IMR-90 (cell line): ENCODE results near the gene CLOCK. TPM values are rescaled to one million over a fixed set of nuclear protein-coding genes. Genes with fewer than 3 reads are reported as not detected.

Source experiments
- ATAC-seq: fragments of 200-7000 bp; cut with Tn5 transposase; 2 replicates; pipeline ENCODE4 v1.9.1; 2020; ENCODE audit warnings: low read depth, mild to moderate bottlenecking, moderate library complexity
- Bru-seq: library from RNA; stranded (reverse); fragments of 400-500 nt; gene quantifications from one replicate; lab custom pipeline; 2021; lab: Mats Ljungman, UMichigan
- BruChase-seq, 2 experiments: library from RNA; stranded (reverse); fragments of 400-500 nt; gene quantifications; one replicate each; lab custom pipeline; 2021; lab: Mats Ljungman, UMichigan
- BruUV-seq: library from RNA; stranded (reverse); fragments of 400-500 nt; replicated peaks from 2 replicates; lab custom pipeline; 2021; lab: Mats Ljungman, UMichigan
- CTCF ChIA-PET: fragments of 300-600 bp; formaldehyde crosslinking; extraction: SDS; loops from one replicate; lab custom pipeline; 2021; ENCODE audit warnings: antibody characterized with exemption; lab: Yijun Ruan, JAX
- POLR2A ChIA-PET: fragments of 300-600 bp; sonication (Branson Sonifier 250); formaldehyde crosslinking; loops from one replicate; lab custom pipeline; 2022; ENCODE audit warnings: antibody characterized with exemption; ENCODE audit not compliant: unreplicated experiment; lab: Charles Lee
- DNase-seq: peaks from one replicate; pipeline ENCODE4 v3.0.0; 2013
- H2AFZ ChIP-seq: replicated peaks from 2 replicates; pipeline ENCODE3; 2013; ENCODE audit warnings: low read length, mild to moderate bottlenecking; ENCODE audit not compliant: poor library complexity
- H2AK5ac ChIP-seq: 2 replicates; pipeline ENCODE4 v1.6.1; 2013; ENCODE audit warnings: low read depth, low read length, inconsistent platforms
- H2AK9ac ChIP-seq: replicated peaks from 2 replicates; pipeline ENCODE3; 2013; ENCODE audit warnings: mild to moderate bottlenecking, low read depth, low read length, moderate library complexity; ENCODE audit not compliant: poor library complexity
- H2BK120ac ChIP-seq: 2 replicates; pipeline ENCODE4 v1.6.1; 2013; ENCODE audit warnings: low read depth, low read length, inconsistent platforms
- H2BK15ac ChIP-seq: 3 replicates; pipeline ENCODE4 v1.6.1; 2013; ENCODE audit warnings: low read depth, low read length, inconsistent platforms
- H2BK20ac ChIP-seq: 2 replicates; pipeline ENCODE4 v1.6.1; 2013; ENCODE audit warnings: low read depth, mild to moderate bottlenecking, inconsistent platforms, low read length, moderate library complexity
- H2BK5ac ChIP-seq: 2 replicates; pipeline ENCODE4 v1.6.1; 2013; ENCODE audit warnings: mild to moderate bottlenecking, low read depth, low read length, inconsistent platforms; ENCODE audit not compliant: poor library complexity, severe bottlenecking
- H3K14ac ChIP-seq: replicated peaks from 2 replicates; pipeline ENCODE4 v1.6.1; 2013; ENCODE audit warnings: low read depth, low read length, inconsistent platforms
- H3K18ac ChIP-seq: 2 replicates; pipeline ENCODE4 v1.6.1; 2013; ENCODE audit warnings: low read depth, low read length, control low read depth
- H3K23ac ChIP-seq: 2 replicates; pipeline ENCODE4 v1.6.1; 2013; ENCODE audit warnings: low read depth, low read length, inconsistent platforms
- H3K27ac ChIP-seq: 2 replicates; pipeline ENCODE4 v1.5.1; 2013; ENCODE audit warnings: mild to moderate bottlenecking, control low read depth, low read length; ENCODE audit not compliant: insufficient read depth
- H3K27me3 ChIP-seq: 2 replicates; pipeline ENCODE4 v1.6.1; 2013; ENCODE audit warnings: low read length; ENCODE audit not compliant: control insufficient read depth, insufficient read depth
- H3K36me3 ChIP-seq: 2 replicates; pipeline ENCODE4 v1.6.1; 2013; ENCODE audit warnings: low read length, mixed read lengths; ENCODE audit not compliant: control insufficient read depth, insufficient read depth
- H3K4ac ChIP-seq: 2 replicates; pipeline ENCODE4 v1.6.1; 2013; ENCODE audit warnings: low read depth, low read length, inconsistent platforms
- H3K4me1 ChIP-seq: 2 replicates; pipeline ENCODE4 v1.6.1; 2013; ENCODE audit warnings: low read length, mixed read lengths; ENCODE audit not compliant: control insufficient read depth, insufficient read depth
- H3K4me2 ChIP-seq: 2 replicates; pipeline ENCODE4 v1.6.1; 2013; ENCODE audit warnings: low read depth, mild to moderate bottlenecking, control low read depth, low read length, moderate library complexity
- H3K4me3 ChIP-seq: 2 replicates; pipeline ENCODE4 v1.5.1; 2013; ENCODE audit warnings: low read depth, mild to moderate bottlenecking, control low read depth, low read length, moderate library complexity; ENCODE audit not compliant: insufficient read depth
- H3K56ac ChIP-seq: 2 replicates; pipeline ENCODE4 v1.6.1; 2013; ENCODE audit warnings: low read length, inconsistent platforms; ENCODE audit not compliant: insufficient read depth; ENCODE audit errors: extremely low read depth
- H3K79me1 ChIP-seq, 2 experiments: 2 replicates each; pipeline ENCODE4 v1.6.1; 2013; ENCODE audit warnings: low read length in 2 of 2, inconsistent platforms in 1 of 2, low read depth in 1 of 2
- H3K9ac ChIP-seq: 2 replicates; pipeline ENCODE4 v1.6.1; 2013; ENCODE audit warnings: low read depth, low read length, control low read depth
- H3K9me1 ChIP-seq: 2 replicates; pipeline ENCODE4 v1.6.1; 2013; ENCODE audit warnings: low read length, inconsistent platforms; ENCODE audit not compliant: insufficient read depth
- H3K9me3 ChIP-seq: 2 replicates; pipeline ENCODE4 v1.6.1; 2013; ENCODE audit warnings: low read length; ENCODE audit not compliant: control insufficient read depth, insufficient read depth
- H4K20me1 ChIP-seq: 2 replicates; pipeline ENCODE4 v1.6.1; 2013; ENCODE audit warnings: low read length, inconsistent platforms; ENCODE audit not compliant: insufficient read depth
- H4K5ac ChIP-seq: 2 replicates; pipeline ENCODE4 v1.6.1; 2013; ENCODE audit warnings: mild to moderate bottlenecking, low read depth, low read length, control low read depth
- H4K8ac ChIP-seq, 2 experiments: 2 replicates each; pipeline ENCODE4 v1.6.1; 2013; ENCODE audit warnings: low read depth in 2 of 2, low read length in 2 of 2, control low read depth in 1 of 2, inconsistent platforms in 1 of 2
- H4K91ac ChIP-seq: 2 replicates; pipeline ENCODE4 v1.6.1; 2013; ENCODE audit warnings: low read depth, low read length, inconsistent platforms; ENCODE audit not compliant: insufficient read depth
- BHLHE40 ChIP-seq: fragments of 150-350 bp; IDR thresholded peaks from 2 replicates; pipeline ENCODE4 v1.6.1; 2016; ENCODE audit warnings: mild to moderate bottlenecking, low read depth, low read length
- MAZ ChIP-seq: IDR thresholded peaks from 2 replicates; pipeline ENCODE4 v1.6.1; 2012; ENCODE audit warnings: low read depth, mild to moderate bottlenecking, low read length, improper control_type of control experiment, moderate library complexity, borderline replicate concordance
- MXI1 ChIP-seq: IDR thresholded peaks from 2 replicates; pipeline ENCODE4 v1.6.1; 2012; ENCODE audit warnings: low read depth, mild to moderate bottlenecking, low read length, moderate library complexity, borderline replicate concordance
- POLR2A ChIP-seq: IDR thresholded peaks from 2 replicates; pipeline ENCODE4 v1.6.1; 2012; ENCODE audit warnings: mild to moderate bottlenecking, low read depth, low read length
- RFX5 ChIP-seq: IDR thresholded peaks from 2 replicates; pipeline ENCODE4 v1.8.0; 2012; ENCODE audit warnings: low read depth, mild to moderate bottlenecking, low read length, moderate library complexity
- WGBS, 2 experiments: methylation state at CpG; one replicate each; pipeline versions ENCODE4 v1.1.5 to v1.1.7; 2013; ENCODE audit warnings: missing lambda C conversion rate in 2 of 2; ENCODE audit not compliant: insufficient read length in 1 of 2; ENCODE audit errors: extremely low coverage in 2 of 2; 5-methylcytosine and 5-hydroxymethylcytosine counted together
- dilution Hi-C: fragments of 300-500 bp; cut with HindIII; formaldehyde crosslinking; loops from one replicate; pipeline ENCODE4 v1.14.3; 2018; ENCODE audit warnings: low sequenced_read_pairs; ENCODE audit not compliant: unreplicated experiment
- in situ Hi-C: fragments of 300-500 bp; cut with MboI; formaldehyde crosslinking; loops from 3 replicates; pipeline ENCODE4 v1.14.3; 2019; ENCODE audit warnings: low sequenced_read_pairs, inconsistent platforms, mixed read lengths
- intact Hi-C: fragments of 100-400 bp; cut with micrococcal nuclease; formaldehyde crosslinking; loops from 2 replicates; pipeline ENCODE4 v1.10.0; 2022
- long read RNA-seq: library from polyadenylated mRNA; unstranded; transcript quantifications from one replicate; pipeline ENCODE4 v2.0.0, GENCODE V29; 2021; ENCODE audit not compliant: unreplicated experiment
- polyA plus RNA-seq, 3 experiments: library from polyadenylated mRNA; depleted of rRNA; stranded (reverse); fragments of >200 nt; gene quantifications; 2 replicates each; pipeline ENCODE4 v1.2.3, GENCODE V29; 2012; ENCODE audit warnings: low replicate concordance in 1 of 3
- total RNA-seq: library from RNA; depleted of rRNA; stranded (reverse); fragments of >200 nt; gene quantifications from 2 replicates; pipeline ENCODE4 v1.2.3, GENCODE V29; 2012; rRNA removed
- TF ChIP-seq, protein P1 (sequence below): conservative IDR thresholded peaks from 2 replicates; pipeline ENCODE4 v1.5.1; 2012; ENCODE audit warnings: mild to moderate bottlenecking, low read depth, low read length, improper control_type of control experiment

The CLOCK gene
- 51.4 and 53.4 TPM in 2 replicates for total RNA-seq
- polyA plus RNA-seq (2012; rRNA removed), result 6.7 and 7.3 TPM in 2 replicates
- 1.3 and 1.8 TPM in 2 replicates for polyA plus RNA-seq (2012; cell fraction: cytosol; rRNA removed)
- polyA plus RNA-seq (2012; cell fraction: nucleus; rRNA removed; ENCODE audit: low replicate concordance), result 4.5 and 15.7 TPM in 2 replicates
- percentile 81 among the genes with signal in this experiment for Bru-seq, nascent RNA
- percentile 87 among the genes with signal in this experiment for BruChase-seq, experiment 1, labeled RNA remaining after a 6-hour chase
- percentile 87 among the genes with signal in this experiment for BruChase-seq, experiment 2, labeled RNA remaining after a 2-hour chase
- long read RNA-seq, partial matches to known transcripts, result 5 of 11 reads
- long read RNA-seq, other reads (novel, unspliced or antisense), result 3 of 11 reads

GRCh38 chr4:55546756-55547465 lies at the start of gene CLOCK:
Gene CLOCK, minus strand, starts transcription at chr4:55546909. Its CDS starts 64,124 bp downstream, at chr4:55482785.
- Histone ChIP-seq H3K4ac (peak within 1 kb of the TSS; percentile 93), H4K8ac (peak within 1 kb of the TSS; percentile 39 to 60), H2BK15ac (peak within 1 kb of the TSS; percentile 30; the same call in 1 of the 3 replicates), H4K5ac (peak within 1 kb of the TSS; percentile 44; the same call in 1 of the 2 replicates), H2BK5ac (peak within 1 kb of the TSS; percentile 68), H4K20me1 (peaks cover 6% of the 10 kb centered on the region; the same call in 1 of the 2 replicates), H3K14ac (peak within 1 kb of the TSS; percentile 95), H3K9me3 (no peaks in the 10 kb centered on the region), H3K56ac (peak within 1 kb of the TSS; percentile 90), H2AFZ (peak within 1 kb of the TSS; percentile 87), H3K4me1 (peaks cover 5% of the 10 kb centered on the region; the same call in 1 of the 2 replicates), H2AK5ac (peak within 1 kb of the TSS; percentile 27; the same call in 1 of the 2 replicates), H3K23ac (peak within 1 kb of the TSS; percentile 92), H4K91ac (peak within 1 kb of the TSS; percentile 67), H3K27ac (peak within 1 kb of the TSS; percentile 75), H3K4me2 (peak within 1 kb of the TSS; percentile 92), H3K79me1 (peaks cover 4 to 18% of the 10 kb centered on the region in 2 experiments), H2AK9ac (peak within 1 kb of the TSS; percentile 85), H3K9ac (peak within 1 kb of the TSS; percentile 64), H3K27me3 (no peaks in the 10 kb centered on the region), H3K9me1 (peaks cover 4% of the 10 kb centered on the region), H2BK20ac (0 out of 2 replicates have a peak within 1 kb of the TSS, but pooled peaks have one; percentile 13), H3K4me3 (peak within 1 kb of the TSS; percentile 62), H3K18ac (peak within 1 kb of the TSS; percentile 67), H3K36me3 (no peaks in the 10 kb centered on the region), H2BK120ac (peak within 1 kb of the TSS; percentile 44)
- ChIA-PET CTCF (interaction anchor here (1.7 kb wide), 1 partner anchor 11 kb away, joined by 6 read pairs; no protein-coding TSS in a partner anchor), POLR2A (no interaction called here)
- dilution Hi-C loops (no loop called here), intact Hi-C loops (loop anchor here (1.0 to 10.0 kb wide), 4 partner anchors 52 to 200 kb away; partner anchors contain the start of gene SRD5A3), in situ Hi-C loops (loop anchor here (5.0 to 25.0 kb wide), 2 partner anchors 100 to 1260 kb away; no protein-coding TSS in a partner anchor)
- peak; percentile 85 for DNase-seq
- 0% methylated on average over 11 of the region's 71 CpGs; no CpG with 5 or more reads in 1 of the 2 experiments for WGBS, 2 experiments
- BruUV-seq, result no TSS peak
- peak; percentile 82 for ATAC-seq
- TF ChIP-seq BHLHE40 (no peak), MAZ (peak; percentile 73; the same call in 1 of the 2 replicates), MXI1 (peak; percentile 32; the same call in 1 of the 2 replicates), POLR2A (peak; percentile 54), RFX5 (no peak)
- TF ChIP-seq, protein P1, sequence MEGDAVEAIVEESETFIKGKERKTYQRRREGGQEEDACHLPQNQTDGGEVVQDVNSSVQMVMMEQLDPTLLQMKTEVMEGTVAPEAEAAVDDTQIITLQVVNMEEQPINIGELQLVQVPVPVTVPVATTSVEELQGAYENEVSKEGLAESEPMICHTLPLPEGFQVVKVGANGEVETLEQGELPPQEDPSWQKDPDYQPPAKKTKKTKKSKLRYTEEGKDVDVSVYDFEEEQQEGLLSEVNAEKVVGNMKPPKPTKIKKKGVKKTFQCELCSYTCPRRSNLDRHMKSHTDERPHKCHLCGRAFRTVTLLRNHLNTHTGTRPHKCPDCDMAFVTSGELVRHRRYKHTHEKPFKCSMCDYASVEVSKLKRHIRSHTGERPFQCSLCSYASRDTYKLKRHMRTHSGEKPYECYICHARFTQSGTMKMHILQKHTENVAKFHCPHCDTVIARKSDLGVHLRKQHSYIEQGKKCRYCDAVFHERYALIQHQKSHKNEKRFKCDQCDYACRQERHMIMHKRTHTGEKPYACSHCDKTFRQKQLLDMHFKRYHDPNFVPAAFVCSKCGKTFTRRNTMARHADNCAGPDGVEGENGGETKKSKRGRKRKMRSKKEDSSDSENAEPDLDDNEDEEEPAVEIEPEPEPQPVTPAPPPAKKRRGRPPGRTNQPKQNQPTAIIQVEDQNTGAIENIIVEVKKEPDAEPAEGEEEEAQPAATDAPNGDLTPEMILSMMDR, result peak; percentile 44
